IMR-90 (cell line): ENCODE results near the gene FBXO41. TPM values are rescaled to one million over a fixed set of nuclear protein-coding genes. Genes with fewer than 3 reads are reported as not detected.

ENCODE experiments used
- ATAC-seq: fragments of 200-7000 bp; cut with Tn5 transposase; 2 replicates; pipeline ENCODE4 v1.9.1; 2020; ENCODE audit warnings: low read depth, mild to moderate bottlenecking, moderate library complexity
- BruUV-seq: library from RNA; stranded (reverse); fragments of 400-500 nt; replicated peaks from 2 replicates; lab custom pipeline; 2021; lab: Mats Ljungman, UMichigan
- CTCF ChIA-PET: fragments of 300-600 bp; formaldehyde crosslinking; extraction: SDS; loops from one replicate; lab custom pipeline; 2021; ENCODE audit warnings: antibody characterized with exemption; lab: Yijun Ruan, JAX
- POLR2A ChIA-PET: fragments of 300-600 bp; sonication (Branson Sonifier 250); formaldehyde crosslinking; loops from one replicate; lab custom pipeline; 2022; ENCODE audit warnings: antibody characterized with exemption; ENCODE audit not compliant: unreplicated experiment; lab: Charles Lee
- DNase-seq: peaks from one replicate; pipeline ENCODE4 v3.0.0; 2013
- H2AFZ ChIP-seq: replicated peaks from 2 replicates; pipeline ENCODE3; 2013; ENCODE audit warnings: low read length, mild to moderate bottlenecking; ENCODE audit not compliant: poor library complexity
- H2AK5ac ChIP-seq: 2 replicates; pipeline ENCODE4 v1.6.1; 2013; ENCODE audit warnings: low read depth, low read length, inconsistent platforms
- H2AK9ac ChIP-seq: replicated peaks from 2 replicates; pipeline ENCODE3; 2013; ENCODE audit warnings: mild to moderate bottlenecking, low read depth, low read length, moderate library complexity; ENCODE audit not compliant: poor library complexity
- H2BK120ac ChIP-seq: 2 replicates; pipeline ENCODE4 v1.6.1; 2013; ENCODE audit warnings: low read depth, low read length, inconsistent platforms
- H2BK15ac ChIP-seq: 3 replicates; pipeline ENCODE4 v1.6.1; 2013; ENCODE audit warnings: low read depth, low read length, inconsistent platforms
- H2BK20ac ChIP-seq: 2 replicates; pipeline ENCODE4 v1.6.1; 2013; ENCODE audit warnings: low read depth, mild to moderate bottlenecking, inconsistent platforms, low read length, moderate library complexity
- H2BK5ac ChIP-seq: 2 replicates; pipeline ENCODE4 v1.6.1; 2013; ENCODE audit warnings: mild to moderate bottlenecking, low read depth, low read length, inconsistent platforms; ENCODE audit not compliant: poor library complexity, severe bottlenecking
- H3K14ac ChIP-seq: replicated peaks from 2 replicates; pipeline ENCODE4 v1.6.1; 2013; ENCODE audit warnings: low read depth, low read length, inconsistent platforms
- H3K18ac ChIP-seq: 2 replicates; pipeline ENCODE4 v1.6.1; 2013; ENCODE audit warnings: low read depth, low read length, control low read depth
- H3K23ac ChIP-seq: 2 replicates; pipeline ENCODE4 v1.6.1; 2013; ENCODE audit warnings: low read depth, low read length, inconsistent platforms
- H3K27ac ChIP-seq: 2 replicates; pipeline ENCODE4 v1.5.1; 2013; ENCODE audit warnings: mild to moderate bottlenecking, control low read depth, low read length; ENCODE audit not compliant: insufficient read depth
- H3K27me3 ChIP-seq: 2 replicates; pipeline ENCODE4 v1.6.1; 2013; ENCODE audit warnings: low read length; ENCODE audit not compliant: control insufficient read depth, insufficient read depth
- H3K36me3 ChIP-seq: 2 replicates; pipeline ENCODE4 v1.6.1; 2013; ENCODE audit warnings: low read length, mixed read lengths; ENCODE audit not compliant: control insufficient read depth, insufficient read depth
- H3K4ac ChIP-seq: 2 replicates; pipeline ENCODE4 v1.6.1; 2013; ENCODE audit warnings: low read depth, low read length, inconsistent platforms
- H3K4me1 ChIP-seq: 2 replicates; pipeline ENCODE4 v1.6.1; 2013; ENCODE audit warnings: low read length, mixed read lengths; ENCODE audit not compliant: control insufficient read depth, insufficient read depth
- H3K4me2 ChIP-seq: 2 replicates; pipeline ENCODE4 v1.6.1; 2013; ENCODE audit warnings: low read depth, mild to moderate bottlenecking, control low read depth, low read length, moderate library complexity
- H3K4me3 ChIP-seq: 2 replicates; pipeline ENCODE4 v1.5.1; 2013; ENCODE audit warnings: low read depth, mild to moderate bottlenecking, control low read depth, low read length, moderate library complexity; ENCODE audit not compliant: insufficient read depth
- H3K56ac ChIP-seq: 2 replicates; pipeline ENCODE4 v1.6.1; 2013; ENCODE audit warnings: low read length, inconsistent platforms; ENCODE audit not compliant: insufficient read depth; ENCODE audit errors: extremely low read depth
- H3K79me1 ChIP-seq, 2 experiments: 2 replicates each; pipeline ENCODE4 v1.6.1; 2013; ENCODE audit warnings: low read length in 2 of 2, inconsistent platforms in 1 of 2, low read depth in 1 of 2
- H3K9ac ChIP-seq: 2 replicates; pipeline ENCODE4 v1.6.1; 2013; ENCODE audit warnings: low read depth, low read length, control low read depth
- H3K9me1 ChIP-seq: 2 replicates; pipeline ENCODE4 v1.6.1; 2013; ENCODE audit warnings: low read length, inconsistent platforms; ENCODE audit not compliant: insufficient read depth
- H3K9me3 ChIP-seq: 2 replicates; pipeline ENCODE4 v1.6.1; 2013; ENCODE audit warnings: low read length; ENCODE audit not compliant: control insufficient read depth, insufficient read depth
- H4K20me1 ChIP-seq: 2 replicates; pipeline ENCODE4 v1.6.1; 2013; ENCODE audit warnings: low read length, inconsistent platforms; ENCODE audit not compliant: insufficient read depth
- H4K5ac ChIP-seq: 2 replicates; pipeline ENCODE4 v1.6.1; 2013; ENCODE audit warnings: mild to moderate bottlenecking, low read depth, low read length, control low read depth
- H4K8ac ChIP-seq, 2 experiments: 2 replicates each; pipeline ENCODE4 v1.6.1; 2013; ENCODE audit warnings: low read depth in 2 of 2, low read length in 2 of 2, control low read depth in 1 of 2, inconsistent platforms in 1 of 2
- H4K91ac ChIP-seq: 2 replicates; pipeline ENCODE4 v1.6.1; 2013; ENCODE audit warnings: low read depth, low read length, inconsistent platforms; ENCODE audit not compliant: insufficient read depth
- CEBPB ChIP-seq: IDR thresholded peaks from 2 replicates; pipeline ENCODE4 v1.6.1; 2012; ENCODE audit warnings: low read depth, low read length, improper control_type of control experiment
- FOS ChIP-seq: fragments of 150-350 bp; IDR thresholded peaks from 2 replicates; pipeline ENCODE4 v1.6.1; 2016; ENCODE audit warnings: low read depth, low read length
- RAD21 ChIP-seq: IDR thresholded peaks from 2 replicates; pipeline ENCODE4 v1.6.1; 2012; ENCODE audit warnings: low read length, improper control_type of control experiment
- dilution Hi-C: fragments of 300-500 bp; cut with HindIII; formaldehyde crosslinking; loops from one replicate; pipeline ENCODE4 v1.14.3; 2018; ENCODE audit warnings: low sequenced_read_pairs; ENCODE audit not compliant: unreplicated experiment
- in situ Hi-C: fragments of 300-500 bp; cut with MboI; formaldehyde crosslinking; loops from 3 replicates; pipeline ENCODE4 v1.14.3; 2019; ENCODE audit warnings: low sequenced_read_pairs, inconsistent platforms, mixed read lengths
- intact Hi-C: fragments of 100-400 bp; cut with micrococcal nuclease; formaldehyde crosslinking; loops from 2 replicates; pipeline ENCODE4 v1.10.0; 2022
- polyA plus RNA-seq, 3 experiments: library from polyadenylated mRNA; depleted of rRNA; stranded (reverse); fragments of >200 nt; gene quantifications; 2 replicates each; pipeline ENCODE4 v1.2.3, GENCODE V29; 2012; ENCODE audit warnings: low replicate concordance in 1 of 3
- total RNA-seq: library from RNA; depleted of rRNA; stranded (reverse); fragments of >200 nt; gene quantifications from 2 replicates; pipeline ENCODE4 v1.2.3, GENCODE V29; 2012

FBXO41 gene
- total and polyA plus RNA-seq, 2 of the 4 experiments (the other 2 are of a cell fraction) = 0.54 to 3.7 TPM

- H2AK9ac ChIP-seq = peak overlapping the region; percentile 37
- H3K4ac ChIP-seq = no peak overlapping the region
- BruUV-seq = no TSS peak
- dilution Hi-C loops = no loop called here
- no peak overlapping the region for H2AFZ ChIP-seq
- H4K91ac ChIP-seq = no peak overlapping the region
- ATAC-seq (peak; percentile 25), DNase-seq (peak; percentile 59)
- no peak overlapping the region for H3K27ac ChIP-seq
- H3K4me2 ChIP-seq = no peak overlapping the region
- H2AK5ac ChIP-seq = no peak overlapping the region
- H3K79me1 ChIP-seq = peaks cover 24 to 52% of the 10 kb centered on the region in 2 experiments; a peak in 3 of 4 replicates
- H2BK120ac ChIP-seq = no peak overlapping the region
- no peak overlapping the region for H3K4me3 ChIP-seq
- H3K23ac ChIP-seq = no peak overlapping the region
- no peak overlapping the region for H2BK20ac ChIP-seq
- H2BK5ac ChIP-seq = peak overlapping the region; percentile 23
- H3K56ac ChIP-seq = no peak overlapping the region
- no peak overlapping the region for H2BK15ac ChIP-seq
- intact Hi-C loops = no loop called here
- in situ Hi-C loops = no loop called here
- no peak for TF ChIP-seq RAD21
- peak; percentile 74 for TF ChIP-seq CEBPB
- no peak for TF ChIP-seq FOS
- ChIA-PET CTCF (no interaction called here), POLR2A (no interaction called here)
- H3K9me1 ChIP-seq = peaks cover 24% of the 10 kb centered on the region
- peaks cover 16% of the 10 kb centered on the region for H3K36me3 ChIP-seq
- peaks cover 6% of the 10 kb centered on the region for H3K4me1 ChIP-seq
- no peaks in the 10 kb centered on the region for H3K27me3 ChIP-seq
- H4K5ac ChIP-seq = no peak overlapping the region
- no peak overlapping the region for H3K9ac ChIP-seq
- H3K9me3 ChIP-seq = no peaks in the 10 kb centered on the region
- H3K14ac ChIP-seq = no peak overlapping the region
- H4K8ac ChIP-seq = no peak overlapping the region
- H4K20me1 ChIP-seq = no peaks in the 10 kb centered on the region; the same call in 1 of the 2 replicates
- no peak overlapping the region for H3K18ac ChIP-seq
Measured at GRCh38 chr2:73218298-73218697, 66.0 kb downstream of the FBXO41 start.
